Panc1 (cell line): ENCODE results near the gene F2RL1. TPM values are rescaled to one million over a fixed set of nuclear protein-coding genes. Genes with fewer than 3 reads are reported as not detected.

Source experiments
- ATAC-seq: fragments of 200-7000 bp; cut with Tn5 transposase; 2 replicates; pipeline ENCODE4 v1.9.1; 2020; ENCODE audit warnings: mild to moderate bottlenecking, moderate library complexity
- BruUV-seq: library from RNA; stranded (reverse); fragments of 400-500 nt; replicated peaks from 2 replicates; lab custom pipeline; 2021; lab: Mats Ljungman, UMichigan
- CTCF ChIA-PET: fragments of 300-600 bp; sonication (Branson Sonifier 250); formaldehyde crosslinking; loops from one replicate; lab custom pipeline; 2022; ENCODE audit warnings: antibody characterized with exemption; lab: Charles Lee
- POLR2A ChIA-PET: fragments of 300-600 bp; sonication (Branson Sonifier 250); formaldehyde crosslinking; loops from one replicate; lab custom pipeline; 2022; ENCODE audit warnings: antibody characterized with exemption; lab: Charles Lee
- DNase-seq: peaks from one replicate; pipeline ENCODE4 v3.0.0-alpha.2; 2010; ENCODE audit warnings: low read depth, low spot score
- H3K27ac ChIP-seq: 2 replicates; pipeline ENCODE4 v1.5.1; 2011; ENCODE audit warnings: mild to moderate bottlenecking, low read length, inconsistent platforms
- H3K27me3 ChIP-seq: fragments of 200-500 bp; sonication (Bioruptor generic); 2 replicates; pipeline ENCODE4 v1.6.0; 2014; ENCODE audit warnings: low read length, inconsistent platforms; ENCODE audit not compliant: control insufficient read depth, insufficient read depth
- H3K36me3 ChIP-seq: fragments of 200-500 bp; sonication (Bioruptor generic); 2 replicates; pipeline ENCODE4 v1.5.1; 2014; ENCODE audit warnings: inconsistent platforms, mild to moderate bottlenecking, low read length, moderate library complexity; ENCODE audit not compliant: control insufficient read depth, insufficient read depth
- H3K4me1 ChIP-seq: 2 replicates; pipeline ENCODE4 v1.5.1; 2011; ENCODE audit warnings: inconsistent platforms, mild to moderate bottlenecking, low read length, moderate library complexity; ENCODE audit not compliant: control insufficient read depth, insufficient read depth
- H3K4me3 ChIP-seq, 2 experiments: 2 replicates each; pipeline ENCODE4 v1.5.1; 2011 to 2012; ENCODE audit warnings: low read depth in 2 of 2, low read length in 2 of 2, mild to moderate bottlenecking in 2 of 2, inconsistent platforms in 1 of 2, moderate library complexity in 1 of 2
- H3K9me3 ChIP-seq: fragments of 200-500 bp; sonication (Bioruptor generic); 2 replicates; pipeline ENCODE4 v1.5.1; 2014; ENCODE audit warnings: low read depth, mild to moderate bottlenecking, inconsistent platforms, low read length, moderate library complexity; ENCODE audit not compliant: control insufficient read depth, insufficient read depth
- POLR2AphosphoS5 ChIP-seq: IDR thresholded peaks from 2 replicates; pipeline ENCODE4 v1.6.1; 2012; ENCODE audit warnings: mild to moderate bottlenecking, low read depth, low read length, moderate library complexity
- SIN3A ChIP-seq: IDR thresholded peaks from 2 replicates; pipeline ENCODE4 v1.6.1; 2012; ENCODE audit warnings: low read depth, mild to moderate bottlenecking, low read length, moderate library complexity, borderline replicate concordance; ENCODE audit not compliant: insufficient read depth
- TCF7L2 ChIP-seq: IDR thresholded peaks from 2 replicates; pipeline ENCODE4 v1.6.1; 2011; ENCODE audit warnings: mild to moderate bottlenecking, low read depth, low read length, inconsistent platforms
- in situ Hi-C: cut with HindIII; loops from 2 replicates; pipeline ENCODE4 v1.10.0; 2016; ENCODE audit warnings: low sequenced_read_pairs, low pct_unique_long_range_greater_than_20kb
- intact Hi-C: fragments of 100-400 bp; cut with micrococcal nuclease; formaldehyde crosslinking; loops from one replicate; pipeline ENCODE4 v1.10.0; 2022; ENCODE audit not compliant: unreplicated experiment
- total RNA-seq: library from RNA; stranded (reverse); gene quantifications from one replicate; pipeline ENCODE4 v1.2.1, GENCODE V29; 2021; ENCODE audit not compliant: unreplicated experiment
- TF ChIP-seq, protein P1 (sequence below), 2 experiments: IDR thresholded peaks; 2 replicates each; pipeline ENCODE4 v1.6.1; 2011 to 2012; ENCODE audit warnings: low read depth in 2 of 2, control low read depth in 1 of 2, low read length in 1 of 2, mild to moderate bottlenecking in 1 of 2, moderate library complexity in 1 of 2; ENCODE audit not compliant: insufficient read depth in 1 of 2
- TF ChIP-seq, protein P2 (sequence below): fragments of 450-650 bp; IDR thresholded peaks from 2 replicates; pipeline ENCODE4 v1.5.1; 2017; ENCODE audit warnings: mild to moderate bottlenecking

The F2RL1 gene
- total RNA-seq, 1 experiment from 2014 or later, result 65.9 TPM

DNA sequence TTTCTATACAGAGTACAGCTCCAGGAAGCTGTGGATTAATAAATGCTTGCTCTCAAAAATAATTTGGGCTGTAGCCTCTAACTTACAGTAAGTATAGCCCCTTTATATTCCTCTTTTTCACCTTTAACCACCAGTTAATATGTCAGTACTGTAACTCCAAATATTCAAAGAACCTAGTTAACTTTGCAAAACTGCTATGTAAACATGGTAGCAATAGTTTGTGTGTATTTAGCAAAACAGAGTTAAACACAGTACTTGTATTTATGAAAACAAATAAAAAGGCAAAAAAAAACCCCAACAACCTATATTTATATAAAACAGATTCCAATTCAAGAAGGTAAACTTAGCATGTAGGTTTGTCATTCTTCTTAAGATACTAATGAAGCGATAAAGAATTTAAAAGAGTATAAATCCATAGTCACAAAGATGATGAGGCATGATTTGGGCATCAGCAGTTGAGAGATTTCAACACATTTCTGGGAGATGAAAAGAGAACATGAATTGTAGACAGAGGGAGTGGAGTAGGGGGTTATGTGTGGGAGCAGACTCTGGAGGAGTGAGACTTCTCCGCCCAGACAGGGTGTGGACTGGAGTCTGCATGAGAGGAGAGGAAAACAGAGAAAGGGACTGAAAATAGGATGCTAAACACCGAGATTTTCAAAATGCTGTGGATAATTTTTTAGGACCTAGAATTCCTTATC lies 47.0 kb upstream of the F2RL1 start:
- BruUV-seq, result no TSS peak
- in situ Hi-C loops, result no loop called here
- intact Hi-C loops, result no loop called here
- H3K9me3 ChIP-seq, result no peaks in the 10 kb centered on the region
- POLR2A ChIA-PET, result interaction anchor here (0.6 kb wide), 1 partner anchor 56 kb away, joined by 8 read pairs; no protein-coding TSS in a partner anchor
- H3K36me3 ChIP-seq, result no peaks in the 10 kb centered on the region
- no peak overlapping the region for H3K4me3 ChIP-seq
- H3K27ac ChIP-seq, result no peak overlapping the region
- DNase-seq (no peak), ATAC-seq (no peak)
- H3K27me3 ChIP-seq, result no peaks in the 10 kb centered on the region
- no peak for TF ChIP-seq TCF7L2
- TF ChIP-seq POLR2AphosphoS5, result no peak
- TF ChIP-seq, protein P1, sequence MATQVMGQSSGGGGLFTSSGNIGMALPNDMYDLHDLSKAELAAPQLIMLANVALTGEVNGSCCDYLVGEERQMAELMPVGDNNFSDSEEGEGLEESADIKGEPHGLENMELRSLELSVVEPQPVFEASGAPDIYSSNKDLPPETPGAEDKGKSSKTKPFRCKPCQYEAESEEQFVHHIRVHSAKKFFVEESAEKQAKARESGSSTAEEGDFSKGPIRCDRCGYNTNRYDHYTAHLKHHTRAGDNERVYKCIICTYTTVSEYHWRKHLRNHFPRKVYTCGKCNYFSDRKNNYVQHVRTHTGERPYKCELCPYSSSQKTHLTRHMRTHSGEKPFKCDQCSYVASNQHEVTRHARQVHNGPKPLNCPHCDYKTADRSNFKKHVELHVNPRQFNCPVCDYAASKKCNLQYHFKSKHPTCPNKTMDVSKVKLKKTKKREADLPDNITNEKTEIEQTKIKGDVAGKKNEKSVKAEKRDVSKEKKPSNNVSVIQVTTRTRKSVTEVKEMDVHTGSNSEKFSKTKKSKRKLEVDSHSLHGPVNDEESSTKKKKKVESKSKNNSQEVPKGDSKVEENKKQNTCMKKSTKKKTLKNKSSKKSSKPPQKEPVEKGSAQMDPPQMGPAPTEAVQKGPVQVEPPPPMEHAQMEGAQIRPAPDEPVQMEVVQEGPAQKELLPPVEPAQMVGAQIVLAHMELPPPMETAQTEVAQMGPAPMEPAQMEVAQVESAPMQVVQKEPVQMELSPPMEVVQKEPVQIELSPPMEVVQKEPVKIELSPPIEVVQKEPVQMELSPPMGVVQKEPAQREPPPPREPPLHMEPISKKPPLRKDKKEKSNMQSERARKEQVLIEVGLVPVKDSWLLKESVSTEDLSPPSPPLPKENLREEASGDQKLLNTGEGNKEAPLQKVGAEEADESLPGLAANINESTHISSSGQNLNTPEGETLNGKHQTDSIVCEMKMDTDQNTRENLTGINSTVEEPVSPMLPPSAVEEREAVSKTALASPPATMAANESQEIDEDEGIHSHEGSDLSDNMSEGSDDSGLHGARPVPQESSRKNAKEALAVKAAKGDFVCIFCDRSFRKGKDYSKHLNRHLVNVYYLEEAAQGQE (IDR thresholded peaks at IDR 0.05; ENCODE audit: insufficient read depth in 1 of 2, low read depth in 2 of 2, low read length in 1 of 2), result no peak
- TF ChIP-seq, protein P2, sequence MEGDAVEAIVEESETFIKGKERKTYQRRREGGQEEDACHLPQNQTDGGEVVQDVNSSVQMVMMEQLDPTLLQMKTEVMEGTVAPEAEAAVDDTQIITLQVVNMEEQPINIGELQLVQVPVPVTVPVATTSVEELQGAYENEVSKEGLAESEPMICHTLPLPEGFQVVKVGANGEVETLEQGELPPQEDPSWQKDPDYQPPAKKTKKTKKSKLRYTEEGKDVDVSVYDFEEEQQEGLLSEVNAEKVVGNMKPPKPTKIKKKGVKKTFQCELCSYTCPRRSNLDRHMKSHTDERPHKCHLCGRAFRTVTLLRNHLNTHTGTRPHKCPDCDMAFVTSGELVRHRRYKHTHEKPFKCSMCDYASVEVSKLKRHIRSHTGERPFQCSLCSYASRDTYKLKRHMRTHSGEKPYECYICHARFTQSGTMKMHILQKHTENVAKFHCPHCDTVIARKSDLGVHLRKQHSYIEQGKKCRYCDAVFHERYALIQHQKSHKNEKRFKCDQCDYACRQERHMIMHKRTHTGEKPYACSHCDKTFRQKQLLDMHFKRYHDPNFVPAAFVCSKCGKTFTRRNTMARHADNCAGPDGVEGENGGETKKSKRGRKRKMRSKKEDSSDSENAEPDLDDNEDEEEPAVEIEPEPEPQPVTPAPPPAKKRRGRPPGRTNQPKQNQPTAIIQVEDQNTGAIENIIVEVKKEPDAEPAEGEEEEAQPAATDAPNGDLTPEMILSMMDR, result no peak
- no peak for TF ChIP-seq SIN3A
- CTCF ChIA-PET, result interaction anchor here (0.6 kb wide), 1 partner anchor 8 kb away, joined by 11 read pairs; no protein-coding TSS in a partner anchor
- H3K4me1 ChIP-seq, result peaks cover 4% of the 10 kb centered on the region; the same call in 1 of the 2 replicates

DNA sequence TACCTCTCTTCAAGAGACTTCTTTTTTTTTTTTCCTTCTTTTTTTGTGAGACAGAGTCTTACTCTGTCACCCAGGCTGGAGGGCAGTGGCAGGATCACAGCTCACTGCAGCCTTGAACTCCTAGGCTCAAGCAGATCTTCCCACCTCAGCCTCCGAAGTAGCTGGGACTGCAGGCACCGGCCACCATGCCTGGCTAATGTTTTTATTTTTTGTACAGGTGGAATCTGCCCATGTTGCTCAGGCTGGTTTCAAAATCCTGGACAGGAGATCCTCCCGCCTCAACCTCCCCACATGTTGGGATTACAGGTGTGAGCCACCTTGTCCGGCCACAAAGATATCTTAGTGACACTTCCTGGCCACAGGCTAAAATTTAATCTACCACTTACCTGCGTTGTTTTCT lies 42.9 kb upstream of the F2RL1 start:
- in situ Hi-C loops (no loop called here), intact Hi-C loops (loop anchor here (2.0 kb wide), 1 partner anchor 175 kb away; no protein-coding TSS in a partner anchor)
- no peak for TF ChIP-seq POLR2AphosphoS5
- TF ChIP-seq TCF7L2, result no peak
- no peak for TF ChIP-seq SIN3A
- no peak for ATAC-seq
- no peak overlapping the region for H3K4me3 ChIP-seq
- ChIA-PET POLR2A (no interaction called here), CTCF (no interaction called here)
- no peaks in the 10 kb centered on the region for H3K36me3 ChIP-seq
- no peaks in the 10 kb centered on the region for H3K9me3 ChIP-seq
- H3K27ac ChIP-seq, result no peak overlapping the region
- no TSS peak for BruUV-seq
- H3K4me1 ChIP-seq, result peaks cover 4% of the 10 kb centered on the region
- H3K27me3 ChIP-seq, result no peaks in the 10 kb centered on the region
- DNase-seq, result no peak

DNA sequence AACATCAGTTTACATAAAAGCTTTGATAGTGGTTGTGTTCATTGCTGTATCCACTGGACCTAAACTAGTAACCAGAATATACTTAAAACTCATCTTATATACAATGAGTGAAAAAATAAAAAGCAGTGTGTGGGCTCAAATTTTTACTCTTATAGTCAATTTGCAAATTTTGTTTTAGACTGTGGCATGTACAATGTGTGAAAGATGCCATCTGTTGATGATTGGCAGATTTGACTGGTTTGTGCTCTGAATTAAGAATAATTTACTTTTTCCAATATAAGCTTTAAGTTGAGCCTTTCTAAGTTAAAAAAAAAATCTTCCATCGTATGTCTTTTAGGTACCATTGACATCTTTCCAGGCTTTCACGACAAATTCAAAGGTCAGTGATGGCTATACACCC lies 42.4 kb upstream of the F2RL1 start:
- no peak for ATAC-seq

More for the DNA sequence above, 42.4 kb upstream of the F2RL1 start:
- Histone ChIP-seq H3K9me3 (no peaks in the 10 kb centered on the region), H3K36me3 (no peaks in the 10 kb centered on the region), H3K4me3 (no peak overlapping the region), H3K27ac (no peak overlapping the region), H3K27me3 (no peaks in the 10 kb centered on the region), H3K4me1 (peaks cover 4% of the 10 kb centered on the region)
- TF ChIP-seq, protein P1 (IDR thresholded peaks at IDR 0.05; ENCODE audit: insufficient read depth in 1 of 2, low read depth in 2 of 2, low read length in 1 of 2), result no peak
- intact Hi-C loops (no loop called here), in situ Hi-C loops (no loop called here)
- CTCF ChIA-PET, result no interaction called here
- no peak for DNase-seq
- POLR2A ChIA-PET, result no interaction called here
- no TSS peak for BruUV-seq
